HL-60/S4 (cell line): Measurements from ENCODE around the gene U2AF2.

ENCODE experiments used
- in situ Hi-C: fragments of 300-500 bp; cut with MboI; formaldehyde crosslinking; loops from 2 replicates; pipeline ENCODE4 v1.14.3; 2022; ENCODE audit warnings: low sequenced_read_pairs

U2AF2 gene

DNA sequence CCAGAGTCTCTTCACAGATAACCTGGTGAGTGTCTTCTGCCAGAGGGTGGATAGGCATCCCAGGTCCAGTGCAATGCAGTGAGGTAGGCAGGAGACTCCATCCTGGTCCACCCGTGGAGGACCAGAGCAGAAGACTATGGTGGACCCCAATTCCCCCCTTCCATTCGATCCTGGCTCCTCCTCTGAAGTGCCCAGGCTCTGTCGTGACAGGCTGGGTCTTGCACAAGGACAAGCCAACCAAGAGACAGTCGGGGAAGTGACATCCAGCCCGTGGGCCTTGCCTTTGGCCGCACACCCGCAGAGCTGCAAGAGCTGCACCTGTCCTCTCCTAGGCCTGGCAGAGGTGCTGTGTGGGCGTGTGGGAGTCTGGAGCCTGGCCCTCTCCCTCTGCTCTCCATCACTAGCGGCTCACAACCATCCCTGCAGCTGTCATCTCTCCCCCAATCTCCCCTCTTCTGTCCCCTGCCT lies 33.6 kb upstream of the U2AF2 start:
- in situ Hi-C loops = no loop called here

DNA sequence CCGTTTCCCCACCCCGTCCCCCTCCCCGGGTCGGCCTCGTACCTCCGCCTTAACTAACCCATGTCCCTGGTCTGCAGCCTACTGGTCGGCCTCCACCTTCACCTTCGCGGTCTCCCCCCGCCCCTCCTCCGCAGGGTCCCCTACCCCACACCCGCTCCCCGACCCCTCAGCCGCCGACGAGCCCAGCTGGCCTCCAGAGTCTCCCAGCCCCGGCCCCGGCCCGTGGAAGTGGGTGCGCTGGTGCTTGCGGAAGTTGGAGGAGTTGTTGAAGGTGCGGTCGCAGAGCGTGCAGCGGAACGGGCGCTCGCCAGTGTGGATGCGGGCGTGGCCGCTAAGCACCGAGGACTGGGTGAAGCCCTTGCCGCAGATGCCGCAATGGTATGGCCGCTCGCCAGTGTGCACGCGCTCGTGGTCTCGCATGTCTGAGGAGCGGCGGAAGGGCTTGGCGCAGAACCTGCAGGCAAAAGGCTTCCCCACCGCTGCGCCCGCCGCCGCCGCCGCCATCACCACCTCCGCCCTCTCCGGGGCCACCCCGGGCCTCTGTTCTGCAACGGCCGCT lies 33.1 kb upstream of the U2AF2 start:
- in situ Hi-C loops = no loop called here

DNA sequence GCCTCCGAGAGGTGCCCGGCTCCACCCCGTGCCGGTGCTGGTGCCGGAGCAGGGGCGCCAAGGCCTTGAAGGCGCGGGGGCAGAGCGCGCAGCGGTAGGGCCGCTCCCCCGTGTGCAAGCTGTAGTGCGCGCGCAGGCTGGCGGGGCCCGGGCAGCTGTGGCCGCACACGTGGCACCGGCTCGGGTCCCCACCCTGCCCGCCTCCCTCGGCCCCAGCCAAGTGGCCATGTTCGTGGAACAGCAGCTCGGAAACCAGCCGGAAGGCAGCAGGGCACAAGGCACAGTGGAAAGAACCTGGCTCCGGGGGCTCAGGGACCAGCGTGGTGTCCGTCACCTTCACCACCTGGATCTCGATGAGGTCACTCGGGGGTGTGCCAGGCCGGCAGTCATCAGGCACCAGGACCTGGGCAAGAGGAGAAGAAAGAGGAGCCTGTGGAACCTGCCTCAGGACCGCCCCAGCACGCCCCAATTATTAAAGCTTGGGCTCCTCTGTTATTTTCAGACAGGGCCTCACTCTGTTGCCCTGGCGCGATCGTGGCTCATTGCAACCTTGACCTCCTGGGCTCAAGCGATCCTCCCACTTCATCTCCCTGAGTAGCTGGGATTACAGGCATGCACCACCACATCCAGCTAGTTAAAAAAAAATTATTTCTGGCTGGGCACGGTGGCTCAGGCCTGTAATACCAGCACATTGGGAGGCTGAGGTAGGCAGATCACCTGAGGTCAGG lies 32.4 kb upstream of the U2AF2 start:
- in situ Hi-C loops = no loop called here

DNA sequence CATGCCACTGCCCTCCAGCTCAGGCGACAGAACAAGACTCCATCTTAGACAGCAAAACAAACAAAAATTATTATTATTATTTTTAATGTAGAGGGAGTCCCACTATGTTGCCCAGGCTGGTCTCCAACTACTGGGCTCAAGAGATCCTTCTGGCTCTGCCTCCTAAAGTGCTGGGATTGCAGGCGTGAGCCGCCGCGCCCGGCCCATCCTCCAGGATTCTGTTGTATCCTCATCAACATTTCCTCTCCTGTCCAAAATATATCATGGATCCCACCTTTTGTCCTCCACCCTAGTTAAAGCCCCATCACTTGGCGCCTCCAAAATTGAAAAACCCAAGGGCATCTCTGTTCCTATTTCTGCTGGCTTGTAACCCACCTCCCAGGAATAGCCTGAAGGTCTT lies 31.7 kb upstream of the U2AF2 start:
- in situ Hi-C loops = no loop called here

DNA sequence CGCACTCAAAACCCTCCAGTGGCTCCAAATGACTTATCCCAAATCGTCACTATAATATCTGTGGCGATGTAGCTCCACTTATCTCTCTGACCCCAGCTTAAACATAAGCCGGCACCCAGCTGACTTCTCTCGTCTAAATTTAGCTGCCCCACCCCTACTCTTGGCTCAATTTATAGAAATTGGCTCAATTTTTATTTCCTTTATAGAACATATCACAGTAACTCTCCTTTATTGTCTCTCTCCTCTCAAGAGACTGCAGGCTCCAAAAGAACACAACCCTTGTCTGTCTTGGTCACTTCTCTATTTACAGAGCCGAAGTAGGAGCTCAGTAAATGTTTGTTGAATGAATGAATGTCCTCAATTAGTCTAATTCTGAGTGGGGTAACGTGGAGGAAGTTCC lies 31.3 kb upstream of the U2AF2 start:
- in situ Hi-C loops = no loop called here

DNA sequence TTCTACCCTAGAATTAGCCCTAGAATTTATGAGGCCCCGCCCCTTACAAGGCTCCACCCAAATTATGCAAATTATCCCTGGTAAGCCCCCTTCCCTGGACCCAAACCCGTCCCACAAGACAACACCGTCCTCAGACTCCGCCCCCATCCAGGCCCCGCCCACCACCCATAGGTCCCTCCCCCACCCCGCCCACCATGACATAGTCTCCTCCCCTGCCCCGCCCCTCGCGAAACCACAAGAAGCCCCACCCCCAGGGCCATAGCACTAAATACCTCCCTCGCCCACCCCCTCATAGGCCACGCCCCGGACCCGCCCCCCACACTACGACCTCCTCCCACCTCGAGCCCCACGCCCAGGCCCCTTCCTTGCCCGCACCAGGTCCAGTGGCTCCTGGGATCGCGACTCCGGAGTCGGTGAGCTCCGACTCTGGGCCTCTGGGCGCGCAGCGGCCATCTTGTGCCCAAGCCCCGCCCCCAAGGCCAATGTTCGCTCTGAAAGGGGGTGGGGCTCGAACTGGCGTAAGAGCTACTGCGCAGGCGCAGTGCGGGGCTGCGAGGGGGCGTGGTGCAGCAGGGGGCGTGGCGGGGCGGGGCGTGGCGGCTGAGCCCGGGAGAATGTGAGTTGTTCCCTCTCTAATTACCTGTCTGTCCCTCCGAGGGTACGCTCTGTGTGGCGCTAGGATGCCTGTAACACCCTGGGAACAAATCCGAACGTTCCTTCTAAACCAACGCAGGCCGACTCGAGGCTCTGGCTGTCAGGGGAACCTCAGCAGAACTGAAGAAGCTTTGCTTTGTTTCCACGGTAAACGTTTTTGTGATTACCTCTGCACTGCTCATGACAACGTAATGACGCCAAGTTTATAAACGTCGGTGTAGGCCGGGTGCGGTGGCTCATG lies 30.5 kb upstream of the U2AF2 start, which contains the start of gene ZNF784:
Gene ZNF784, minus strand, starts transcription at position 458 of the 895 bp plus-strand sequence. Its CDS starts 5 bp downstream, at position 453.
- in situ Hi-C loops = loop anchor here (5.0 kb wide), 1 partner anchor 107 kb away; no protein-coding TSS in a partner anchor

DNA sequence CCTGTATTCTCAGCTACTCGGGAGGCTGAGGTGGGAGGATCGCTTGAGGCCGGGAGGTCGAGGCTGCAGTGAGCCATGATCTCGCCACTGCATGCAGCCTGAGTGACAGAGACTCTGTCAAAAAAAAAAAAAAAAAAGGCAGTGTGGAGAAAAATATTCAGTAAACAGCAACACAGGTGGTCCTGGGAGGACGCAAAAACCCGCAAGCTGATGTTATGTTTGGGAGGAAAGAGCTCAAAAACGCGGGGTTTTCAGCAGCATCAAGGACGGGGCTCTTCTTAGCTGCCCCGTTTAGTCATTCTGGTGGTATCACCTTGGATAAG lies 29.9 kb upstream of the U2AF2 start:
- in situ Hi-C loops = loop anchor here (5.0 kb wide), 1 partner anchor 108 kb away; no protein-coding TSS in a partner anchor

DNA sequence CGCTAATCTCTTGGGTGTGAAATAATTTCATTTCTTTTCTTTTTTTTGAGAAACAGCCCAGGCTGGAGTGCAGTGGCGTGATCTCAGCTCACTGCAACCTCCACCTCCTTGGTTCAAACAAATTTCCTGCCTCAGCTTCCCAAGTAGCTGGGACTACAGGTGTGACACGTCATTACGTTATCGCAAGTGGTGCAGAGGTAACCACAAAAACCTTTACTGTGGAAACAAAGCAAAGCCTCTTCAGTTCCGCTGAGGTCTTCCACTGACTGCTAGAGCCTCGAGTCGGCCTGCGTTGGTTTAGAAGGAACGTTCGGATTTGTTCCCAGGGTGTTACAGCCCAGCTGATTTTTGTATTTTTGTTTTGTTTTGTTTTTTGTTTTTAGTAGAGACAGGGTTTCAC lies 28.5 kb upstream of the U2AF2 start:
- in situ Hi-C loops = loop anchor here (5.0 kb wide), 1 partner anchor 109 kb away; no protein-coding TSS in a partner anchor

DNA sequence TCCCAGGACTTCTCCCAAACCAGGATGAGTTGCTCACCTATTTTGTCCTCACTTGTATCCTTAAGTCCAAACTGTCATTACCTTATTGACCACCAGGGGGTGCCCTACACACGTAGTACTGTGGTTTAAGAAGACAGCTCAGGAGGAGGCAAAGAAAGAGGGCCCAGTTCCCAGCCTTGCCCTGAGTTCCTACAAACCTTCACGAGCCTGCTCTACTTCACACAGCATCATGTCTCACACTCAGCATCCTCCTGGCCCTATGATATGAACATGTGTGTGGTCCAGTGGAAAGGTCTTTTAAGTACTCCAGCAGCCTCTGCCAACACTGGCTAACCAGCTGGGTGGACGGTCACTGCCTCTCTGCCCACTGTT lies 22.4 kb upstream of the U2AF2 start:
- in situ Hi-C loops = loop anchor here (10.0 kb wide), 1 partner anchor 488 kb away; the partner anchor contains the start of gene TNNT1

DNA sequence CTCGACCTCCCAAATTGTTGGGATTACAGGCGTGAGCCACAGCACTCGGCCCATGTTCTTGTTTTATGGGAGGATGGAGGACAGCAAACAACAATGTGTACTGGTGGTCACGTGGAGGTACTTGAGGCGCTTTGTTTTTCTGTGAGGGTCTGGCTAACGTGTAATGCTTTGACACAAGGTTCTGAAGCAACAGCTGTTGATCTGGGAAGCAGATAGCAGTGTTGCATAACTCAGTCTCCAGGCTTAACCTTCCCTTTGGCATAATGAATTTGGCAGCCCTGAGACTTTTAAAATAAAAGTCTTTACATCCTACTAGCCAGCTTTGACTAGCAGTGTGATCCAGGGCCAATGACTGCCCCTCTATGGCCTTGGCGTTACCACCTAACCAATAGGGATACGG lies 21.0 kb upstream of the U2AF2 start:
- in situ Hi-C loops = loop anchor here (10.0 kb wide), 1 partner anchor 489 kb away; the partner anchor contains the start of gene TNNT1

DNA sequence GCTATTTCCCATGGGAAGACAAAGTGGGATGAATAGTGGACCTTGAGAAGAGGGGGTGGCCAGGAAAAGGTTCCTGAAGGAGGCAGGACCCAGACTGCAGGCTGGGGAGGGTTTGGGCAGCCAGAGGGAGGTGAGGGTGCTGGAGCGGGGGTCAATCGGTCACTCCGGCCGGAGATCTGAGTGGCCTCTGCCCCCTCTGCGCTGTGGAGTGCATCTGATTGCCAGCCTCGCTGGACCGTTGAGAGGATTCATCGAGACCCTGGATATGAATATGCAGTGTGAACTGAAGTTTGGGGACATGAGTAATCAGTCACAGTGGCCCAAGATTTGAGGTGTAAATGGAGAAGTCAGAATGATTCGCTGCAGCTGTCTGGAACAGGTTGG lies 19.5 kb upstream of the U2AF2 start:
- in situ Hi-C loops = loop anchor here (10.0 kb wide), 1 partner anchor 491 kb away; the partner anchor contains the start of gene TNNT1

DNA sequence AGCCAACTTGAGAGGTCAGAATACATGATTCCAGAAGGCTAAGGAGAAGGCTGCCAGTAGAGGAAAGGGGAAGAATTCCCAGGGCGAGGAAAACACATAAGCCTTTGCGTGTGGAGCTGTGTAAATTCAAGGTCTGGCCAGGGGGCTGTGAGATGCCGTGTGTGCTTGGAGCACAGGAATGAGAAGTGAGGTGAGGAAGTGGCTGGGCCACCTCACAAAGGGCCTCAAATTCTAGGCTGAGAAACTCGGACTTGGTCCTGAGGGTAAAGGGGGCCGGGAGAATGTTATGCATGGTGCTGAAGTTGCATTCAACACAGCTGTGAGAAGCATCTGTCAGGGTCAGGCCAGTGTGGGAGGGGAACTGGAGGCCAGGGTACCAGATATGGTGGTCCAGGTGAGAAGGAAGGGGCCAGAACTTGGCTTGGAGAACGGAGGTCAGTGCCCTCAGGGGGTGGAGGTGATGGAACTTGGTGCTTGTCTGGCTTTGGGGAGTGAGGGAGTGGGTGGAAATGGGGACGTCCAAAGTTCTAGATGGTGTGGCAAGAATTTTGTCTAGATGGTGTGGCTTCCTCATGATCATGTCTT lies 18.9 kb upstream of the U2AF2 start:
- in situ Hi-C loops = loop anchor here (10.0 kb wide), 1 partner anchor 491 kb away; the partner anchor contains the start of gene TNNT1

DNA sequence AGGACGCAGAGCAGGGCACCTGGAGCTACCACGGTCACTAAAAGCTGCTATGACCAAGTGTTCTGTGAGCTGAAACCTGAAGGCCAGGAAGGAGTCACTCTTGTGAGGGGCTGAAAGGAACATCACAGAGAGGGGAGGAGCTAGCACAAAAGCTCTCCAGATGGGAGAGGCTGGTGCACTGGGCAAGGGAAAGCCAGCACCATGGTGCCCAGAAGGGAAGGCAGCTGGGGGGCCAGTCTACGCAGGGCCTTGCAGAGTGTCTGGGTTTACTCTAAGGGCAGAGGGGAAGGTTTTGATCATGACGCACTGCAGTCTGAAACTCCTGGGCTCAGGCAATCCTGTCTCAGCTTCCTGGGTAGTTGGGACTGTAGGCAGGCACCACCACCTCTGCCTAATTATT lies 18.1 kb upstream of the U2AF2 start:
- in situ Hi-C loops = loop anchor here (10.0 kb wide), 1 partner anchor 492 kb away; the partner anchor contains the start of gene TNNT1

DNA sequence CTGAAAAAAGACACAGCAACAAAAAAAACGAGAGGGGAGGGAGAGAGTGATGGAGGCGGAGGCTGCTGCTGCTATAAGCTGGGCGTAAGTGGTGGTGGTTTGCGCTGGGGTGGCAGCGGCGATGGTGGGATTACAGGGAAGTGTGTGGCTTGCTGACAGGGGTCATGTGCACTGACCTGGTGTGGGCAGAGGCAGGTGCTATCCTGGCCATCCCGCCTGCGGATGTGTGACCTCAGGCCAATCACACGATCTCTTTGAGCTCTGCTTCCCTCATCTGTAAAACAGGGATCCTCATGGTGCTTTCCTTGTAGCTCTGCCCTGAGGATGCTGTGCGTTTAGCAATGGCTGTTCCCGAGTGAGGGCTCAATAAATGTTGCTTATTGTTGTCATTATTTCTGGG lies 17.3 kb upstream of the U2AF2 start:
- in situ Hi-C loops = loop anchor here (10.0 kb wide), 1 partner anchor 493 kb away; the partner anchor contains the start of gene TNNT1

DNA sequence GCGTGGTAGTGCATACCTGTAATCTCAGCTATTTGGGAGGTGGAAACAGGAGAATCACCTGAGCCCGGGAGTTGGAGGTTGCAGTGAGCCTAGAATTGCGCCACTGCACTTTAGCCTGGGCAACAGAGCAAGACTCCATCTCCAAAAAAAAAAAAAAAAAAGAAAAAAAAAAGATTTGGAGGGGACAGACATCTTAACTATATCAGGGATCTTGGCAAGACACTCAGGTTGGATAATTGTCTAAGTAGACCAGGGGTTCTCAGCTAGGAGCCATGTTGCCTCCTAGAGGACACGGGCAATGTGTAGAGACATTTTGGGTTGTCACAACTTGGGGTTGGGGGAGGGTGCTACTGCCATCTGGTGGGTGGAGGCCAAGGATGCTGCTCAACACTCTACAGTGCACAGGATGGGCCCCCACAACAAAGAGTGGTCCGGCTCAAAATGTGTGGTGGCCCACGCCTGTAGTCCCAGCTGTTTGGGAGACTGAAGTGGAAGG lies 15.9 kb upstream of the U2AF2 start:
- in situ Hi-C loops = loop anchor here (10.0 kb wide), 1 partner anchor 494 kb away; the partner anchor contains the start of gene TNNT1

DNA sequence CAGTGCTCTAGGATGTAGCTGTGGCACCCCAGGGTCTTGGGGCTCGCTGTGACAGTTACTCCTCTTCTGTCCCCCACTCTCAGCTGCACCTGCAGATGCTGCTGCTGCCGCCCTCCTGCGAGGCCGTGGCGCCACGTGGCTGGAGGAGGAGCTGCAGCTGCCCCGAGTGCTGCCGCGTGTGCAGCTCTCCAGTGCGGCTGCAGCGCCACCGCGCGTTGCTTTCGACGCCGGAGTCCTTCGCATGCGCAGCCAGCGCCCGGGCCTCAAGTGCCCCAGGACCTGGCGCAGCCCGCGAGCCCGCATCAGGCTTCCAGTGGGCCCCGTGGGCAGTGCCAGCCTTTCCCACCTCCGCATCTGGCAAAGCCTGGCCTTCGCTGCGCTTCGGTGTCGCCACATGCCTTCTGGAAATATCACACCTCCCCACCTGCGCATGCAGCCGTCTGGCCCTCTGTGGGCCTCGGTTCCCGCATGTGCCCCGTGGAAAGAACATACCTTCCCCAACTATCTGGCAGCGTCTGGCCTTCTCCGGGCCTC lies 14.7 kb upstream of the U2AF2 start:
- in situ Hi-C loops = no loop called here

DNA sequence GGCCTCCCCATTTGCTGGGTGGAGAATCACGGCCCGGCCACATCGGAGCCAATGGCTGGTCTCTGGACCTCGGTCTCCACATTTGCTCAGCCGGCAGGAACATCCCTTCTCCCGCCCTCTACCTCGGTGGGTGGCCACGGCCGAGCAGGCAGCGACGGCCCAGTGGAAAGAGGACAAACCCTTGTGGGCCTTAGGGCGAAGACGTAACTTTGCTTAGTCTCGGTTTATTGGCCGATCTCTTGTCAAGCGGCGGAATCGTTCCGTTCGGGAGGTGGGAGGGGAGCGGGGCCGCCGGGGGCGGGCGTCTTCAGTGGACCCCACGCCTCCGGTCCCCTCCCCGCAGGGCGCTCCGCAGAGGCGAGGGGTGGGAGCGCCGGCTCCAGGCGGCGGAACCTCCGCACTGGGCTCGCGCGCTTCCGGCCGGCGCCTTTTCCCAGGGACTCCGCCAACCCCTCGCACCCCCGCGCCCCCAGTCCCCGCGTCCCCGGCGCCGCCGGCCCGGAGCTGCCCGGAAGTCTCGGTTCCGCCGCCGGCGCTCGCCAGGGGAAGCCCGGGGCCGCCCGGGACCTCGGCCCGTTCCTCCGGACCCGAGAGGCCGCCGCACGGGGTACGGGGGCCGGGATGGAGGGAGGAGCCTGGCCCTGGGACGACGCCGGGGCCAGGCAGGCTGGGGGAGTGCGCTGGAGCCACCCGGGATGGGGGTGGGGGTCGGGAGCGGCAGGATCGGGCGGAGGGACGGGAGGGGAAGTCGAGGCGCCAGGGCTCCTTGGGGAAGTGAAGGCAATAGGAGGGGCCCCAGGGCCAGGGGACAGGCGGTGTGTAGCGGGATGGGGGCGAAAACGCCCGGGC lies 14.0 kb upstream of the U2AF2 start, which contains the start of gene ZNF580:
Gene ZNF580, plus strand, starts transcription at position 426 of the 849 bp plus-strand sequence. CDS start 1,507 bp downstream, outside the sequence.
- in situ Hi-C loops = no loop called here

DNA sequence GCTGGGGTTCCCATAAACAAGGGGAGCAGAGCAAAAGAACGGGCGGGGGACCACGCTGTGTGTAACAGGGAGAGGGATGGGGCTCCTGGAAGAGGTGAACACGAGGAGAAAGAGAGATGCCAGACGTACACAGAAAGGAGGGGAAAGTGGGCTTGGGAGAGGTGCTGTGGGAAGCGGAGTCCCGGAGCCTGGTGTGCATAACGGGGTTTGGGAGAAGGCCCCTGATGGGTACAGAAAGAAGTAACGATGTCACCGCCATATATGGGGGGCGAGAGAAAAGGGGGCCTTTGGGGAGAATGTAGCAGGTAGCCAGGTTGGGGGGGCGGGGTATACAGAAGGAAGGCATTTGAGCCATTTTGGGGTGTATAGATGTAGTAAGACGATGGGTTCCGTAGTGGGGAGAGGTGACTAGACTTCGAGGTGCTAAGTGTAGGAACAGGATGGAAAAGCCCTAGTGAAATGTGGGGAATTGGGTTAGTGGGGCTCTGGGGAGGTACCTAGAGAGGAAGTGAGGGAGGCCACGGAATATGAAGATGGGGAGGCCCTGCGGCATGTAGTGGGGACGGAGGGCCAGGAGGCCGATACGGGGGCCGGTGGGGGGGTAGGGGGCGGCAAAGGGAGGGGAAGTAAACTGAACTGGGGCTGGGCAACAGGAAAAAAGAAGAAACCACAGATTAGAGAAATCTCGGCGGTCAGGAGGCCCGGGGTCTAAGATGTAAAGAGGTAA lies 13.2 kb upstream of the U2AF2 start:
- in situ Hi-C loops = no loop called here
